ENCODE measurements around the gene SLC26A6. TPM values are rescaled to one million over a fixed set of nuclear protein-coding genes. Genes with fewer than 3 reads are reported as not detected.

Gene SLC26A6
- total RNA-seq, 1 experiment from 2014 or later: 23.6 TPM

DNA sequence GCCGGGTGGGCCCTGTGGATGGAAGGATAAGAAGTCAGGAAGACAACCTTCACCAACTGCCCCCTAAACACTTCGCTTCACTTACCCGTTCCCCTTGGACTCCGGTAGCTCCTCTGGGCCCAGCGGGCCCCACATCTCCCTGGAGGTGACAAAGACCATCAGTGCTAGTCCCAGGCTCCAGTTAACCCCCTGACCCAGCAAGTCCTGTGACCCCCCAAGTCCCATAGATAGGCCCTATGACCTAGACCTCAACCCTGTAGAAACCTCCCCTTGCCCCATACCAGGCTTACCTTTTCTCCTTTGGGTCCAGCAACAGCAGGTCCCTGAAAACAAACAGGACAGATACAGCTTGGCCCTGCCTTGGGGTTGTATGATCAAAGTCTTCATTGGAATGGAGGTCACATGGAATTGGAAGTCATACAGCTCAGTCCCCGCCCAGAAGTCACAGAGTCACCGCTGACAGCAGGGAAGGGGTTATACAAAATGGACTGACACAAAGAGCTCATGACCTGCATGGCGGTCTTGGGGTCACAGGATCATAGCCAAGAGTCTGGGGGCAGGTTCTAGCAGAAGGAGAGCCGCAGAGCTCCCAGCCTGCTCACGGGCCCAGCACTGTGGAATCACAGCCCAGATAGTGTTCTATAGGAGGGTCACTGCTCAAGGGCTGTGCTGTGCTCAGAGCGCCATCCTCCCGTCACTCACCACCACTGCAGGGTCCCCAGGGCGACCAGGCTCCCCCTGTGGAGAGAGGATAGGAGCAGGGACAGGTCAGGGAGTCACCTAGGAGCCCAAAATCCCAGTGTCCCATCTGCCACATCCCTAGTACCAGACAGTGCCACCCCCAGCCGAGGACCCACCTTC, 53.4 kb downstream of the SLC26A6 start:
- DNase-seq (ENCODE audit: low read depth): no peak

DNA sequence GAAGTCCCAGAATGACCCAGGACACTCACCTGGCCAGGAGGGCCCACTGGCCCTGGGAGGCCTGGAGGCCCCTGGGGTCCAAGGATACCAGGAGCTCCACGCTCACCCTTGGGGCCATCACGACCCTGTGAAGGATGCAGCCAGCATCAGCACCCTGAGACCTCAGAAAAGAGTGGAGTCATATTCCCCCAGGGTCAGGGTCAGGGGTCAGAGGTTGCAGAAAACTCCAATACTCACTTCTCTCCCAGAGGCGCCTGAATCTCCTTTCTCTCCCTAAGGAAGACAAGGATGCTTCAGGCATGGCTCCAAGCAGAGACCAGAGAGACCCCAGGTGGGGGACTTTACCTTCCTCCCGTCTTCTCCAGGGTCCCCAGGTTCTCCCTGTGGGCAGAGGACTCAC, 58.6 kb downstream of the SLC26A6 start:
- DNase-seq (ENCODE audit: low read depth): no peak

Small RNAs within 50 kb of the gene (small RNA-seq; reads per million reads assigned to genes)
- gene AC141002.1: not detected

Other genes starting within 250 kb of the SLC26A6 start
- 5.8 and 12.3 TPM in 2 replicates for gene PLXNB1, start 205.4 kb downstream of the SLC26A6 start, total RNA-seq (2014; rRNA removed; shearing (Covaris generic))
- 53.4 and 69.9 TPM in 2 replicates for gene CCDC51, start 195.3 kb downstream of the SLC26A6 start, total RNA-seq (2014; rRNA removed; shearing (Covaris generic))
- gene TMA7, start 195.2 kb downstream of the SLC26A6 start, total RNA-seq (2014; rRNA removed; shearing (Covaris generic)): 368 and 782 TPM in 2 replicates
- gene ATRIP, start 188.7 kb downstream of the SLC26A6 start, total RNA-seq (2014; rRNA removed; shearing (Covaris generic)): 22.9 and 29.2 TPM in 2 replicates
- 171 and 206 TPM in 2 replicates for gene SHISA5, start 131.3 kb downstream of the SLC26A6 start, total RNA-seq (2014; rRNA removed; shearing (Covaris generic))
- 23.8 and 27.2 TPM in 2 replicates for gene PFKFB4, start 78.7 kb downstream of the SLC26A6 start, total RNA-seq (2014; rRNA removed; shearing (Covaris generic))
- gene UCN2, start 71.7 kb downstream of the SLC26A6 start, total RNA-seq (2014; rRNA removed; shearing (Covaris generic)): 20.4 and 21.4 TPM in 2 replicates
- 3.1 and 4.2 TPM in 2 replicates for gene COL7A1, start 40.1 kb downstream of the SLC26A6 start, total RNA-seq (2014; rRNA removed; shearing (Covaris generic))
- 359 and 364 TPM in 2 replicates for gene UQCRC1, start 25.8 kb downstream of the SLC26A6 start, total RNA-seq (2014; rRNA removed; shearing (Covaris generic))
- gene TMEM89, start 13.7 kb downstream of the SLC26A6 start, total RNA-seq (2014; rRNA removed; shearing (Covaris generic)): not detected in 2 replicates
- gene CELSR3, start 27.4 kb upstream of the SLC26A6 start, total RNA-seq (2014; rRNA removed; shearing (Covaris generic)): 3.5 and 3.8 TPM in 2 replicates
- gene NCKIPSD, start 50.5 kb upstream of the SLC26A6 start, total RNA-seq (2014; rRNA removed; shearing (Covaris generic)): 34.2 and 39.2 TPM in 2 replicates
- gene IP6K2, start 81.8 kb upstream of the SLC26A6 start, total RNA-seq (2014; rRNA removed; shearing (Covaris generic)): 45.8 and 65.7 TPM in 2 replicates
- 34.2 and 42.6 TPM in 2 replicates for gene PRKAR2A, start 212.4 kb upstream of the SLC26A6 start, total RNA-seq (2014; rRNA removed; shearing (Covaris generic))